Sigmoid colon (tissue), 4 donors: ENCODE measurements around the gene MRPS21.

Experiments
- CTCF ChIP-seq, 4 experiments: fragments of 450-650 bp in 3 of 4; fragments of 200-600 bp in 1 of 4; IDR thresholded peaks; one replicate each; pipeline ENCODE4 v1.5.1; 2016 to 2019; ENCODE audit warnings: antibody characterized with exemption in 4 of 4, mild to moderate bottlenecking in 3 of 4, moderate library complexity in 2 of 4
- POLR2A ChIP-seq, 2 donors: fragments of 450-650 bp; IDR thresholded peaks; one replicate each; pipeline ENCODE4 v1.6.1; 2016; ENCODE audit warnings: antibody characterized with exemption in 2 of 2, mild to moderate bottlenecking in 2 of 2, moderate library complexity in 2 of 2
- POLR2AphosphoS5 ChIP-seq, 4 donors: sonication (generic); formaldehyde crosslinking; IDR thresholded peaks; one replicate each; pipeline ENCODE4 v1.6.1; 2017; ENCODE audit warnings: antibody characterized with exemption in 4 of 4

GRCh38 chr1:150288822-150289221, 4.8 kb upstream of the MRPS21 start:
- TF ChIP-seq POLR2AphosphoS5 (IDR thresholded peaks at IDR 0.05) (no peak), POLR2A (IDR thresholded peaks at IDR 0.05) (no peak), CTCF (IDR thresholded peaks at IDR 0.05) (no peak)
